ENCODE data around the gene WWOX.

The WWOX gene

GRCh38 chr16:78786635-78787034, 687.2 kb downstream of the WWOX start:
- POLR2A ChIA-PET: no interaction called here
- CTCF ChIA-PET: no interaction called here
- no peak for DNase-seq (ENCODE audit: extremely low spot score)
- TF ChIP-seq CTCF (IDR thresholded peaks at IDR 0.05; ENCODE audit: control extremely low read depth, extremely low read depth, low read depth, missing control alignments): no peak

DNA sequence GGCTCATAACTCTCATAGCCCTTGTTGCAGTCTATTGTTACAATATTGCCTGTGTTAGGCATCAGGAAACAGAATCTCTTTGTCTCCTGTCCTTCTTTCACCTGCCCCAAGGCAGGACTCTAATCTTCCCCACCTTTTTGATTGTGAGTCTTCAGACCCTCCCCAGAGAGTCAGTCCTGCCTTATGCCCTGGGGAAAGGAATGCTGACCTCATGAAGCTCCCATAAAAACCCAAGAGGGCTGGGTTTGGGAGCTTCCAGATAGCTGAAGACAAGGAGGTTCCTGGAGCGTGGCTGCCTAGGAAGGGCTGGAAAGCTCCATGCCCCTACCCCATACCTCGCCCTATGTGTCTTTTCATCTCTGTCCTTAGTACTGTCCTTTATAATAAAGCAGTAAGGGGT, 688.8 kb downstream of the WWOX start:
- ChIA-PET CTCF (no interaction called here), POLR2A (no interaction called here)
- no peak for DNase-seq (ENCODE audit: extremely low spot score)
- TF ChIP-seq CTCF (IDR thresholded peaks at IDR 0.05; ENCODE audit: control extremely low read depth, extremely low read depth, low read depth, missing control alignments): no peak

- ChIA-PET POLR2A (no interaction called here), CTCF (no interaction called here)
- no peak for TF ChIP-seq CTCF (IDR thresholded peaks at IDR 0.05; ENCODE audit: control extremely low read depth, extremely low read depth, low read depth, missing control alignments)
- no peak for DNase-seq (ENCODE audit: extremely low spot score)
Measured at GRCh38 chr16:78788696-78789095, 689.2 kb downstream of the WWOX start.

DNA sequence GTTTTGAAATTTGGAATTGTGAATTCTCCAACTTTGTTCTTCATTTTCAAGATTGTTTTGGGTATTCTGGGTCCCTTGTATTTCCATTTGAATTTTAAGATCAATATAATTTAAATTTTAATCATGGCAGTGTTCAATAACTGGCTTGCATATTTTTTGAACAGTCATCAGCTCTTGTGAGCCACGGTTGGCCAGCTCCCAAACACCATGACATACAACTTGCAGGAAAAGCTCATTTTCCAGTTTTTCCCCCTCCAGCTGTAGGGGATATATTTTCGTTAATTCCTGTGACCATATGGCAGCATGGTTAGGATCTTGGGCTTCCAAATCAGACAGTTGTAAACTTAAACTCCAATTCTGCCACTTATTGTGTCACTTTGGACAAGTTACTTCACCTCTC, 690.1 kb downstream of the WWOX start:
- DNase-seq (ENCODE audit: extremely low spot score): no peak
- ChIA-PET CTCF (no interaction called here), POLR2A (no interaction called here)
- no peak for TF ChIP-seq CTCF (IDR thresholded peaks at IDR 0.05; ENCODE audit: control extremely low read depth, extremely low read depth, low read depth, missing control alignments)

GRCh38 chr16:78791011-78791410, 691.6 kb downstream of the WWOX start:
- no peak for TF ChIP-seq CTCF (IDR thresholded peaks at IDR 0.05; ENCODE audit: control extremely low read depth, extremely low read depth, low read depth, missing control alignments)
- CTCF ChIA-PET: no interaction called here
- POLR2A ChIA-PET: no interaction called here
- no peak for DNase-seq (ENCODE audit: extremely low spot score)

DNA sequence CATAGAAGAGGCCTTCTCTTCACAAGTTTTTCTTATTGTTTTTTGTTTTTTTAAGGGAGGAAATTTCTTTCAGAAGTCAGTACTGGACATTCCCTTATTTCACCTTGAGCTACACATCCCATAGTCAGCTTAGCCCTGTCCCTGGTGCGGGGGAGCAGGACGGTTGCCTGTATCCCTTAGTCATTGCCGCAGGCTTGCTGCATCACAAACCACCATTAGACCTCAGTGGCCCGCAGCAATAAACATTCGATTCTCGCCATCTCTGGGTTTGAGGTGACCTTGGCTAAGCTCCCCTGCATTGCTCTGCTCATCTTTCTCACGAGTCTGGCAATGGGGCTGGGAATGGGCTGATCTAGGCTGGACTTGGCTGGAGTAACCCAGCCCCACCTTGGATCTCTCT, 692.5 kb downstream of the WWOX start:
- no peak for DNase-seq (ENCODE audit: extremely low spot score)
- ChIA-PET CTCF (no interaction called here), POLR2A (no interaction called here)
- TF ChIP-seq CTCF (IDR thresholded peaks at IDR 0.05; ENCODE audit: control extremely low read depth, extremely low read depth, low read depth, missing control alignments): no peak

GRCh38 chr16:78792952-78793351, 693.5 kb downstream of the WWOX start:
- no peak for TF ChIP-seq CTCF (IDR thresholded peaks at IDR 0.05; ENCODE audit: control extremely low read depth, extremely low read depth, low read depth, missing control alignments)
- DNase-seq (ENCODE audit: extremely low spot score): no peak
- POLR2A ChIA-PET: no interaction called here

More at GRCh38 chr16:78792952-78793351, 693.5 kb downstream of the WWOX start:
- CTCF ChIA-PET: no interaction called here
